Testis (tissue), 3 donors: Measurements from ENCODE around the gene CORO2B. TPM values are rescaled to one million over a fixed set of nuclear protein-coding genes. Genes with fewer than 3 reads are reported as not detected.

Experiments used
- DNase-seq: peaks from one replicate; pipeline ENCODE4 v3.0.0-alpha.2; 2019
- H3K27ac ChIP-seq, 2 donors: fragments of 200-600 bp; sonication (generic); one replicate each; pipeline ENCODE4 v1.5.1; 2019
- H3K27me3 ChIP-seq: fragments of 200-600 bp; sonication (generic); one replicate; pipeline ENCODE4 v1.5.1; 2019
- H3K36me3 ChIP-seq: fragments of 200-600 bp; sonication (generic); one replicate; pipeline ENCODE4 v1.5.1; 2017; ENCODE audit warnings: low read depth; ENCODE audit errors: missing control alignments
- H3K4me1 ChIP-seq: fragments of 200-600 bp; sonication (generic); one replicate; pipeline ENCODE4 v1.5.1; 2019
- H3K4me3 ChIP-seq, 2 donors: fragments of 200-600 bp; sonication (generic); one replicate each; pipeline ENCODE4 v1.5.1; 2017 to 2019
- H3K9me3 ChIP-seq: fragments of 200-600 bp; sonication (generic); one replicate; pipeline ENCODE4 v1.5.1; 2017
- CTCF ChIP-seq, 3 experiments: fragments of 450-650 bp in 2 of 3; fragments of 200-600 bp in 1 of 3; sonication (generic) in 1 of 3; IDR thresholded peaks; one replicate each; pipeline ENCODE4 v1.5.1; 2016 to 2019; ENCODE audit warnings: antibody characterized with exemption in 3 of 3, mild to moderate bottlenecking in 2 of 3, moderate library complexity in 1 of 3
- POLR2A ChIP-seq: fragments of 450-650 bp; IDR thresholded peaks from one replicate; pipeline ENCODE4 v1.6.1; 2017; ENCODE audit warnings: antibody characterized with exemption, mild to moderate bottlenecking, moderate library complexity
- WGBS, 2 donors: methylation state at CpG; one replicate each; pipeline ENCODE4 v1.1.5; 2018; 5-methylcytosine and 5-hydroxymethylcytosine counted together
- intact Hi-C: fragments of 100-400 bp; cut with DNase I; formaldehyde crosslinking; loops from one replicate; pipeline ENCODE4 v1.15.1; 2023; ENCODE audit warnings: low total_unique reads
- polyA plus RNA-seq: library from polyadenylated mRNA; stranded (reverse); fragments of 350-450 nt; fragmentation: Illumina TruSeq; extraction: RNeasy Lipid Tissue Mini Kit (QIAGEN cat#74804); gene quantifications from one replicate; pipeline ENCODE4 v1.2.3, GENCODE V29; 2014; ENCODE audit warnings: low read depth, low replicate concordance; ENCODE audit not compliant: insufficient read depth
- total RNA-seq, 2 donors: library from RNA; depleted of rRNA; stranded (reverse); fragments of >200 nt; gene quantifications; one replicate each; pipeline ENCODE4 v1.2.3, GENCODE V29; 2016

The CORO2B gene
- total and polyA plus RNA-seq, 3 donors from 2014 or later = 1.4 to 4.3 (median 2.2) TPM

- Histone ChIP-seq H3K36me3 (no peaks in the 10 kb centered on the region), H3K27ac (no peak overlapping the region), H3K27me3 (no peaks in the 10 kb centered on the region), H3K9me3 (no peaks in the 10 kb centered on the region), H3K4me3 (no peak overlapping the region), H3K4me1 (peaks cover 5% of the 10 kb centered on the region)
- TF ChIP-seq CTCF (IDR thresholded peaks at IDR 0.05) (no peak), POLR2A (no peak)
- intact Hi-C loops = no loop called here
- no peak for DNase-seq
- 94 to 98% methylated on average over 4 of the region's 4 CpGs for WGBS, 2 donors
These were observed 13.3 kb downstream of the CORO2B start for GRCh38 chr15:68592054-68592453.

DNA sequence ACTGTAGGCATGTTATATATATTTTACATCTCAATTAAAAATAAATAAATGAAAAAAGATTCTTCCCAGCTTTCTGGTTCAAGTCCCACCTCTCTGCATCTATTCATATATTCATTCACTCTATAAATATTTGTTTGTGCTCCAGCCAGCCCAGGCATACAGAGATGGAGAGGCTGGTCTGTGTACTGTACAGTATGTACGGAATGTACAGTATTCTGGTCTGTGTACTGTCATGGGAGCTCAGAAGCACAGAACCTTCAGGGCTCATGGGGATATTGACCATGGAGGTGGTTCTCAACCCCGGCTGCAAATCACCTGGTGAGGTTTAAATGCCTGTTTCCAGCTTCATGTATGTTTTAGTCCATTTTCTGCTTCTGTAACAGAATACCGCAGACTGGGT is 13.8 kb downstream of the CORO2B start:
- H3K4me3 ChIP-seq = no peak overlapping the region
- H3K27ac ChIP-seq = no peak overlapping the region
- no peak for DNase-seq
- no peaks in the 10 kb centered on the region for H3K9me3 ChIP-seq
- no peak for TF ChIP-seq CTCF (IDR thresholded peaks at IDR 0.05)
- TF ChIP-seq POLR2A = no peak
- WGBS, 2 donors = 97 to 99% methylated on average over 3 of the region's 3 CpGs
- intact Hi-C loops = no loop called here
- H3K36me3 ChIP-seq = no peaks in the 10 kb centered on the region
- peaks cover 5% of the 10 kb centered on the region for H3K4me1 ChIP-seq
- no peaks in the 10 kb centered on the region for H3K27me3 ChIP-seq

GRCh38 chr15:68593341-68593740 is 14.5 kb downstream of the CORO2B start:
- intact Hi-C loops = no loop called here
- Histone ChIP-seq H3K27me3 (no peaks in the 10 kb centered on the region), H3K4me1 (peaks cover 12% of the 10 kb centered on the region), H3K9me3 (no peaks in the 10 kb centered on the region), H3K27ac (no peak overlapping the region), H3K4me3 (no peak overlapping the region), H3K36me3 (no peaks in the 10 kb centered on the region)
- DNase-seq = no peak
- TF ChIP-seq CTCF (IDR thresholded peaks at IDR 0.05) = no peak
- no peak for TF ChIP-seq POLR2A
- WGBS, 2 donors = 82 to 94% methylated on average over 1 of the region's 1 CpG

GRCh38 chr15:68593828-68594532 is 15.2 kb downstream of the CORO2B start:
- TF ChIP-seq POLR2A = no peak
- no peak for TF ChIP-seq CTCF (IDR thresholded peaks at IDR 0.05)
- no peak overlapping the region for H3K27ac ChIP-seq
- H3K27me3 ChIP-seq = no peaks in the 10 kb centered on the region
- WGBS, 2 donors = 92 to 96% methylated on average over 5 of the region's 5 CpGs
- intact Hi-C loops = no loop called here
- no peaks in the 10 kb centered on the region for H3K36me3 ChIP-seq
- peaks cover 14% of the 10 kb centered on the region for H3K4me1 ChIP-seq
- DNase-seq = no peak
- H3K9me3 ChIP-seq = no peaks in the 10 kb centered on the region
- H3K4me3 ChIP-seq = no peak overlapping the region
